GM12891 (cell line): ENCODE measurements around the gene JPH4.

Experiments used
- POLR2A ChIP-seq: IDR thresholded peaks from 2 replicates; pipeline ENCODE4 v1.6.1; 2011; ENCODE audit warnings: low read depth, low read length, control low read depth
- POLR2AphosphoS5 ChIP-seq: IDR thresholded peaks from 2 replicates; pipeline ENCODE4 v1.6.1; 2011; ENCODE audit warnings: low read depth, low read length, control low read depth
- SPI1 ChIP-seq: IDR thresholded peaks from 2 replicates; pipeline ENCODE4 v1.6.1; 2011; ENCODE audit warnings: low read depth, low read length, control low read depth
- TAF1 ChIP-seq: IDR thresholded peaks from 2 replicates; pipeline ENCODE4 v1.6.1; 2011; ENCODE audit warnings: low read depth, low read length, control low read depth

DNA sequence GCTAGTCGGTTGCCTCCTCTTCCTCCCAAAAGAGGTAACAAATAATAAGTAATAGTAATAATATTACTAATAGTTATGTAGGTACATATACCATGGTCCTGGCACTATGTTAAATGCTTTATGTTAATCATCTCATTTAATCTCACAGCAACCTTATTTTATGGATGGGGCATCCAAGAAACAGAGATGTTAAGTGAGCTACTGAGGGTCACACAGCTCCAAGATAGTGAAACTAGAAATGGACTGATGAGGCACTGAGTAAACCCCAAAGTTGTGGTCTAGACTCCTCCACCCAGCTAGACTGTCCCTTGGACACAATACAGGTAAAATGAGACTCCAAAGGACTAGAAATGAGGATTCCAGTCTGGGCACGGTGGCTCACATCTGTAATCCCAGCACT is 42.1 kb downstream of the JPH4 start:
- TF ChIP-seq POLR2A (no peak), POLR2AphosphoS5 (no peak), TAF1 (no peak), SPI1 (no peak)
